AG04450 (cell line): Measurements from ENCODE around the gene CSRP3. TPM values are rescaled to one million over a fixed set of nuclear protein-coding genes. Genes with fewer than 3 reads are reported as not detected.

Experiments
- CTCF ChIA-PET: fragments of 300-600, 350-600 bp; formaldehyde crosslinking; extraction: SDS; loops from one replicate; lab custom pipeline; 2022; ENCODE audit warnings: antibody characterized with exemption, inconsistent platforms; lab: Charles Lee
- POLR2A ChIA-PET: fragments of 350-600 bp; formaldehyde crosslinking; extraction: SDS; loops from one replicate; lab custom pipeline; 2021; ENCODE audit warnings: antibody characterized with exemption, inconsistent platforms; lab: Yijun Ruan, JAX
- DNase-seq: peaks from one replicate; pipeline ENCODE4 v3.0.0-alpha.2; 2011; ENCODE audit warnings: low read depth, low spot score
- H3K27ac ChIP-seq: one replicate; pipeline ENCODE4 v1.5.1; 2012; ENCODE audit warnings: low read depth, low read length, control low read depth
- H3K27me3 ChIP-seq: one replicate; pipeline ENCODE4 v1.6.0; 2012; ENCODE audit warnings: low read length; ENCODE audit not compliant: control insufficient read depth, insufficient read depth
- H3K4me3 ChIP-seq: 2 replicates; pipeline ENCODE4 v1.5.1; 2011; ENCODE audit warnings: mild to moderate bottlenecking, low read depth, low read length, control low read depth
- H3K9me3 ChIP-seq: 2 replicates; pipeline ENCODE4 v1.5.1; 2012; ENCODE audit warnings: low read length; ENCODE audit not compliant: control insufficient read depth, insufficient read depth
- CTCF ChIP-seq: IDR thresholded peaks from 2 replicates; pipeline ENCODE4 v1.5.1; 2011; ENCODE audit warnings: low read depth, low read length, control low read depth, inconsistent platforms
- polyA minus RNA-seq: library from RNA; depleted of rRNA, polyadenylated mRNA; stranded (reverse); fragments of >200 nt; gene quantifications from 2 replicates; pipeline ENCODE4 v1.2.3, GENCODE V29; 2011; rRNA and poly(A)+ RNA removed
- polyA plus RNA-seq: library from polyadenylated mRNA; depleted of rRNA; stranded (reverse); fragments of >200 nt; gene quantifications from 2 replicates; pipeline ENCODE4 v1.2.3, GENCODE V29; 2011; rRNA removed

Gene CSRP3
- not detected in 2 replicates for polyA plus RNA-seq
- not detected in 2 replicates for polyA minus RNA-seq

GRCh38 chr11:19201737-19202605, at the start of gene CSRP3:
CSRP3 (minus strand) TSS chr11:19201983; CDS start chr11:19192448, 9,535 bp downstream.
- H3K9me3 ChIP-seq, result no peaks in the 10 kb centered on the region
- no peak within 1 kb of the TSS for H3K27ac ChIP-seq
- POLR2A ChIA-PET, result no interaction called here
- CTCF ChIA-PET, result no interaction called here
- TF ChIP-seq CTCF, result no peak
- H3K4me3 ChIP-seq, result no peak within 1 kb of the TSS
- H3K27me3 ChIP-seq, result peaks cover 15% of the 10 kb centered on the region
- no peak for DNase-seq

- H3K27ac ChIP-seq, result no peak overlapping the region
- POLR2A ChIA-PET, result no interaction called here
- no peak overlapping the region for H3K4me3 ChIP-seq
- no peaks in the 10 kb centered on the region for H3K9me3 ChIP-seq
- peaks cover 33% of the 10 kb centered on the region for H3K27me3 ChIP-seq
- TF ChIP-seq CTCF, result no peak
- CTCF ChIA-PET, result interaction anchor here (1.1 to 1.9 kb wide), 3 partner anchors 8 to 181 kb away, joined by 3 to 18 read pairs (median 8); no protein-coding TSS in a partner anchor
- DNase-seq, result no peak
Measured at GRCh38 chr11:19251577-19251976, 49.8 kb upstream of the CSRP3 start.

GRCh38 chr11:19246816-19247215, 45.0 kb upstream of the CSRP3 start:
- no peak for TF ChIP-seq CTCF
- H3K4me3 ChIP-seq, result no peak overlapping the region
- DNase-seq, result no peak
- ChIA-PET CTCF (interaction anchor here (0.7 to 2.7 kb wide), 3 partner anchors 10 to 656 kb away, joined by 3 to 19 read pairs (median 6); no protein-coding TSS in a partner anchor), POLR2A (no interaction called here)
- H3K27ac ChIP-seq, result no peak overlapping the region
- no peaks in the 10 kb centered on the region for H3K9me3 ChIP-seq
- H3K27me3 ChIP-seq, result peaks cover 32% of the 10 kb centered on the region

- POLR2A ChIA-PET, result no interaction called here
Measured at GRCh38 chr11:19245351-19245750, 43.6 kb upstream of the CSRP3 start.

More at GRCh38 chr11:19245351-19245750, 43.6 kb upstream of the CSRP3 start:
- no peak for DNase-seq
- CTCF ChIA-PET, result interaction anchor here (1.9 to 2.7 kb wide), 2 partner anchors 14 to 308 kb away, joined by 4 to 19 read pairs; no protein-coding TSS in a partner anchor
- H3K9me3 ChIP-seq, result no peaks in the 10 kb centered on the region
- no peak overlapping the region for H3K4me3 ChIP-seq
- H3K27ac ChIP-seq, result no peak overlapping the region
- peaks cover 29% of the 10 kb centered on the region for H3K27me3 ChIP-seq
- no peak for TF ChIP-seq CTCF
